SK-N-SH (cell line): ENCODE measurements around the gene CCNJL.

Experiments
- EZH2phosphoT487 ChIP-seq: fragments of 200-600 bp; sonication (generic); IDR thresholded peaks from 2 replicates; pipeline ENCODE4 v1.6.1; 2017; ENCODE audit warnings: low read depth, mixed run types, mild to moderate bottlenecking, antibody characterized with exemption, moderate library complexity, borderline replicate concordance
- TEAD4 ChIP-seq: IDR thresholded peaks from 2 replicates; pipeline ENCODE4 v1.4.0; 2012; ENCODE audit warnings: mild to moderate bottlenecking, borderline replicate concordance; ENCODE audit not compliant: insufficient read depth
- TF ChIP-seq, protein P1 (sequence below): fragments of 200-600 bp; sonication (generic); IDR thresholded peaks from 2 replicates; pipeline ENCODE4 v1.6.1; 2017; ENCODE audit warnings: antibody characterized with exemption, mild to moderate bottlenecking, moderate library complexity

DNA sequence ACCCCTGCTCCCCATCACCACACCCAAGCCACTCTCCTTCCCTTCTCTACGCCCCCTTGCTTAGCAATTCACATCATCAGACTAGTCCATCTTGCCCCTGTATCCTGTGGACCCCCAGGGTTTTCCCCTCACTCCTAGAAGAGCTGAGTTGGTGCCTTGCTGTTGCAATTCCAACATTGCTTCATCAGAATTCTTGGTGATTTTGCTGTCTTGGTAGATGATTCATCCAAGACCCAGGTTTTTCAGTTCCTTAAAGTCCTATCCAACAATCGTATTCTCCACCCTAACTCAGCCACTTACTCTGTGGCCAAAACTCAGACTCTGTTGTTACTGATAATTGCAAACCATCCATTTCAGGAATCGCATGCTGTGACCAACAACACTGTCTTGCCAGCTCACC lies 21.4 kb upstream of the CCNJL start:
- TF ChIP-seq EZH2phosphoT487 = no peak
- TF ChIP-seq, protein P1, sequence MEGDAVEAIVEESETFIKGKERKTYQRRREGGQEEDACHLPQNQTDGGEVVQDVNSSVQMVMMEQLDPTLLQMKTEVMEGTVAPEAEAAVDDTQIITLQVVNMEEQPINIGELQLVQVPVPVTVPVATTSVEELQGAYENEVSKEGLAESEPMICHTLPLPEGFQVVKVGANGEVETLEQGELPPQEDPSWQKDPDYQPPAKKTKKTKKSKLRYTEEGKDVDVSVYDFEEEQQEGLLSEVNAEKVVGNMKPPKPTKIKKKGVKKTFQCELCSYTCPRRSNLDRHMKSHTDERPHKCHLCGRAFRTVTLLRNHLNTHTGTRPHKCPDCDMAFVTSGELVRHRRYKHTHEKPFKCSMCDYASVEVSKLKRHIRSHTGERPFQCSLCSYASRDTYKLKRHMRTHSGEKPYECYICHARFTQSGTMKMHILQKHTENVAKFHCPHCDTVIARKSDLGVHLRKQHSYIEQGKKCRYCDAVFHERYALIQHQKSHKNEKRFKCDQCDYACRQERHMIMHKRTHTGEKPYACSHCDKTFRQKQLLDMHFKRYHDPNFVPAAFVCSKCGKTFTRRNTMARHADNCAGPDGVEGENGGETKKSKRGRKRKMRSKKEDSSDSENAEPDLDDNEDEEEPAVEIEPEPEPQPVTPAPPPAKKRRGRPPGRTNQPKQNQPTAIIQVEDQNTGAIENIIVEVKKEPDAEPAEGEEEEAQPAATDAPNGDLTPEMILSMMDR = no peak
- no peak for TF ChIP-seq TEAD4
